Body of pancreas (tissue), 4 donors: ENCODE measurements around the gene CPXM2.

Source experiments
- POLR2A ChIP-seq, 3 donors: fragments of 450-650 bp; IDR thresholded peaks; one replicate each; pipeline ENCODE4 v1.6.1; 2016; ENCODE audit warnings: antibody characterized with exemption in 3 of 3, mild to moderate bottlenecking in 2 of 3
- TF ChIP-seq, protein P1 (sequence below), 7 experiments: fragments of 450-650 bp in 4 of 7; fragments of 200-600 bp in 3 of 7; sonication (generic) in 3 of 7; IDR thresholded peaks; one replicate each; pipeline ENCODE4 v1.5.1; 2016 to 2019; ENCODE audit warnings: antibody characterized with exemption in 7 of 7

- TF ChIP-seq, protein P1, sequence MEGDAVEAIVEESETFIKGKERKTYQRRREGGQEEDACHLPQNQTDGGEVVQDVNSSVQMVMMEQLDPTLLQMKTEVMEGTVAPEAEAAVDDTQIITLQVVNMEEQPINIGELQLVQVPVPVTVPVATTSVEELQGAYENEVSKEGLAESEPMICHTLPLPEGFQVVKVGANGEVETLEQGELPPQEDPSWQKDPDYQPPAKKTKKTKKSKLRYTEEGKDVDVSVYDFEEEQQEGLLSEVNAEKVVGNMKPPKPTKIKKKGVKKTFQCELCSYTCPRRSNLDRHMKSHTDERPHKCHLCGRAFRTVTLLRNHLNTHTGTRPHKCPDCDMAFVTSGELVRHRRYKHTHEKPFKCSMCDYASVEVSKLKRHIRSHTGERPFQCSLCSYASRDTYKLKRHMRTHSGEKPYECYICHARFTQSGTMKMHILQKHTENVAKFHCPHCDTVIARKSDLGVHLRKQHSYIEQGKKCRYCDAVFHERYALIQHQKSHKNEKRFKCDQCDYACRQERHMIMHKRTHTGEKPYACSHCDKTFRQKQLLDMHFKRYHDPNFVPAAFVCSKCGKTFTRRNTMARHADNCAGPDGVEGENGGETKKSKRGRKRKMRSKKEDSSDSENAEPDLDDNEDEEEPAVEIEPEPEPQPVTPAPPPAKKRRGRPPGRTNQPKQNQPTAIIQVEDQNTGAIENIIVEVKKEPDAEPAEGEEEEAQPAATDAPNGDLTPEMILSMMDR (IDR thresholded peaks at IDR 0.05), result no peak
- TF ChIP-seq POLR2A (IDR thresholded peaks at IDR 0.05), result no peak
Observed at GRCh38 chr10:123896246-123896927, 4.8 kb upstream of the CPXM2 start.
